ENCODE measurements around the gene CLN6. TPM values are rescaled to one million over a fixed set of nuclear protein-coding genes. Genes with fewer than 3 reads are reported as not detected.

Gene CLN6
- total and polyA plus RNA-seq, 2 experiments from 2014 or later = 3.8 to 17.4 TPM

DNA sequence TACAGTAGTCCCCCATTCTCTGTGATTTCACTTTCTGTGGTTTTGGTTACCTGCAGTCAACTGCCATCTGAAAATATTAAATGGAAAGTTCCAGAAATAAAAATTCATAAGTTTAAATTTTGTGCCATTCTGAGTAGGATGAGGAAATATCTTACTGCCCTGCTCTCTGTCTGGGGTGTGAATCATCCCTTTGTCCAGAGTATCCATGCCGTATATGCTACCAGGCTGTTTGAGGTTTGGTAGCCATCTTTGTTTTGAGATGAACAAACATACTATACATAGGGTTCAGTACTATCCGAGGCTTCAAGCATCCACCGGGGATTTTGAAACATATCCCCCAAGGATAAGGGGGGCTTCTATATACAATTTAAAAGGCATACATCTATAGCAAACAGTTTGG, 31.7 kb upstream of the CLN6 start:
- TF ChIP-seq EZH2 (IDR thresholded peaks at IDR 0.05; ENCODE audit: insufficient read depth, poor library complexity, severe bottlenecking) (no peak), EZH2phosphoT487 (IDR thresholded peaks at IDR 0.05; ENCODE audit: insufficient read depth, low read depth) (no peak)
- Histone ChIP-seq H2AFZ (no peak overlapping the region), H3K9me2 (ENCODE audit: insufficient read depth) (no peaks in the 10 kb centered on the region), H3K36me3 (ENCODE audit: low read depth) (no peaks in the 10 kb centered on the region), H3K9me3 (ENCODE audit: low read depth) (no peaks in the 10 kb centered on the region), H3K4me3 (no peak overlapping the region), H3K79me2 (ENCODE audit: insufficient read depth) (no peaks in the 10 kb centered on the region), H3K4me1 (ENCODE audit: insufficient read depth) (peaks cover 17% of the 10 kb centered on the region), H3F3A (ENCODE audit: insufficient read depth) (peaks cover 10% of the 10 kb centered on the region), H3K4me2 (ENCODE audit: unreplicated experiment) (no peak overlapping the region), H3K27ac (no peak overlapping the region), H4K20me1 (ENCODE audit: insufficient read depth) (no peaks in the 10 kb centered on the region), H3K27me3 (replicated peaks; ENCODE audit: insufficient read depth) (no peaks in the 10 kb centered on the region), H3K9ac (no peak overlapping the region)
- DNase-seq = peak; percentile 6
- 91 to 93% methylated on average over 3 of the region's 3 CpGs for WGBS, 2 experiments (ENCODE audit: low coverage in 1 of 2, low lambda C conversion rate in 2 of 2, missing lambda C conversion rate in 2 of 2)
- in situ Hi-C loops (cut with MboI) = no loop called here

GRCh38 chr15:68259883-68260282, 30.4 kb upstream of the CLN6 start:
- H3K9ac ChIP-seq = no peak overlapping the region
- H3K9me2 ChIP-seq (ENCODE audit: insufficient read depth) = no peaks in the 10 kb centered on the region
- H3K27me3 ChIP-seq (replicated peaks; ENCODE audit: insufficient read depth) = no peaks in the 10 kb centered on the region
- no peak overlapping the region for H3K27ac ChIP-seq
- no peak overlapping the region for H2AFZ ChIP-seq
- WGBS, 2 experiments (ENCODE audit: low coverage in 1 of 2, low lambda C conversion rate in 2 of 2, missing lambda C conversion rate in 2 of 2) = 93 to 96% methylated on average over 2 of the region's 2 CpGs
- H3K79me2 ChIP-seq (ENCODE audit: insufficient read depth) = no peaks in the 10 kb centered on the region
- H4K20me1 ChIP-seq (ENCODE audit: insufficient read depth) = no peaks in the 10 kb centered on the region
- peaks cover 10% of the 10 kb centered on the region for H3F3A ChIP-seq (ENCODE audit: insufficient read depth)
- no peak overlapping the region for H3K4me2 ChIP-seq (ENCODE audit: unreplicated experiment)
- no peaks in the 10 kb centered on the region for H3K9me3 ChIP-seq (ENCODE audit: low read depth)
- no peak for TF ChIP-seq EZH2phosphoT487 (IDR thresholded peaks at IDR 0.05; ENCODE audit: insufficient read depth, low read depth)
- no peak for TF ChIP-seq EZH2 (IDR thresholded peaks at IDR 0.05; ENCODE audit: insufficient read depth, poor library complexity, severe bottlenecking)
- H3K4me3 ChIP-seq = no peak overlapping the region
- H3K4me1 ChIP-seq (ENCODE audit: insufficient read depth) = peaks cover 17% of the 10 kb centered on the region
- in situ Hi-C loops (cut with MboI) = no loop called here
- H3K36me3 ChIP-seq (ENCODE audit: low read depth) = no peaks in the 10 kb centered on the region
- DNase-seq = no peak

DNA sequence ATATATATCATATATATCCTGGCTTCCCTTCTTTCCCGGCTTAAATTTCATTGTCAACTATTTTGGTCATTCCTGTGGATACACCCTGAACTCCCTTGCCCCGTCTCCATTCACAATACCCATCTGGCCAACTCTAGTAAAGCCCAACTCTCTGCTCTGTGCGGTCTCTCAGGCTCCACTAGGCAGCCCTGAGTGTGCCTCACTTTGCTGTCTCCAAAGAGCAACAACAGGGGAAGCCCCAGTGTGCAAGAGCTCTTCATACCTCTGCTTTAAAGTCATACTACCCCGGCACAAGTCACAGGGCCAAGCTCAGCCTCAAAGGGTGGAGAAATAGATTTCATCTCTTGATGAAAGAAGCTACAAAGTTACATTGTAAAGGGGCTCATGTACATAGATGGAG, 29.2 kb upstream of the CLN6 start:
- Histone ChIP-seq H4K20me1 (ENCODE audit: insufficient read depth) (no peaks in the 10 kb centered on the region), H3K79me2 (ENCODE audit: insufficient read depth) (no peaks in the 10 kb centered on the region), H3K36me3 (ENCODE audit: low read depth) (no peaks in the 10 kb centered on the region), H3K4me1 (ENCODE audit: insufficient read depth) (peaks cover 17% of the 10 kb centered on the region), H3K4me2 (ENCODE audit: unreplicated experiment) (peak overlapping the region; percentile 15), H3K9me3 (ENCODE audit: low read depth) (no peaks in the 10 kb centered on the region), H3K9me2 (ENCODE audit: insufficient read depth) (no peaks in the 10 kb centered on the region), H3K27ac (peak overlapping the region; percentile 41), H2AFZ (peak overlapping the region; percentile 62), H3F3A (ENCODE audit: insufficient read depth) (peaks cover 10% of the 10 kb centered on the region), H3K9ac (no peak overlapping the region), H3K4me3 (no peak overlapping the region), H3K27me3 (replicated peaks; ENCODE audit: insufficient read depth) (no peaks in the 10 kb centered on the region)
- in situ Hi-C loops (cut with MboI) = no loop called here
- TF ChIP-seq EZH2 (IDR thresholded peaks at IDR 0.05; ENCODE audit: insufficient read depth, poor library complexity, severe bottlenecking) (no peak), EZH2phosphoT487 (IDR thresholded peaks at IDR 0.05; ENCODE audit: insufficient read depth, low read depth) (no peak)
- 33 to 36% methylated on average over 4 of the region's 4 CpGs for WGBS, 2 experiments (ENCODE audit: low coverage in 1 of 2, low lambda C conversion rate in 2 of 2, missing lambda C conversion rate in 2 of 2)
- peak; percentile 66 for DNase-seq

- DNase-seq = peak; percentile 96
- H3K36me3 ChIP-seq (ENCODE audit: low read depth) = no peaks in the 10 kb centered on the region
- H3K79me2 ChIP-seq (ENCODE audit: insufficient read depth) = peaks cover 5% of the 10 kb centered on the region
- WGBS, 2 experiments (ENCODE audit: low coverage in 1 of 2, low lambda C conversion rate in 2 of 2, missing lambda C conversion rate in 2 of 2) = 5 to 6% methylated on average over 35 to 57 of the region's 57 CpGs
- no peaks in the 10 kb centered on the region for H3K27me3 ChIP-seq (replicated peaks; ENCODE audit: insufficient read depth)
- no peak for TF ChIP-seq EZH2 (IDR thresholded peaks at IDR 0.05; ENCODE audit: insufficient read depth, poor library complexity, severe bottlenecking)
- no peak for TF ChIP-seq EZH2phosphoT487 (IDR thresholded peaks at IDR 0.05; ENCODE audit: insufficient read depth, low read depth)
- H3K9me3 ChIP-seq (ENCODE audit: low read depth) = no peaks in the 10 kb centered on the region
- H2AFZ ChIP-seq = peak overlapping the region; percentile 89
- peaks cover 10% of the 10 kb centered on the region for H3F3A ChIP-seq (ENCODE audit: insufficient read depth)
- peaks cover 22% of the 10 kb centered on the region for H3K4me1 ChIP-seq (ENCODE audit: insufficient read depth)
- H4K20me1 ChIP-seq (ENCODE audit: insufficient read depth) = no peaks in the 10 kb centered on the region
- in situ Hi-C loops (cut with MboI) = no loop called here
- H3K27ac ChIP-seq = peak overlapping the region; percentile 83
- peak overlapping the region; percentile 71 for H3K4me3 ChIP-seq
- H3K9me2 ChIP-seq (ENCODE audit: insufficient read depth) = no peaks in the 10 kb centered on the region
- H3K4me2 ChIP-seq (ENCODE audit: unreplicated experiment) = peak overlapping the region; percentile 76
- peak overlapping the region; percentile 85 for H3K9ac ChIP-seq
Observed at GRCh38 chr15:68256675-68257450, 27.3 kb upstream of the CLN6 start.

Data from GM23248 (cell line).